IPS-NIHi11 (cell line): ENCODE measurements around the gene USP3.

Experiments
- DNase-seq: peaks from one replicate; pipeline ENCODE4 v3.0.0; 2012; ENCODE audit warnings: mixed read lengths, low spot score

USP3 gene, protein sequence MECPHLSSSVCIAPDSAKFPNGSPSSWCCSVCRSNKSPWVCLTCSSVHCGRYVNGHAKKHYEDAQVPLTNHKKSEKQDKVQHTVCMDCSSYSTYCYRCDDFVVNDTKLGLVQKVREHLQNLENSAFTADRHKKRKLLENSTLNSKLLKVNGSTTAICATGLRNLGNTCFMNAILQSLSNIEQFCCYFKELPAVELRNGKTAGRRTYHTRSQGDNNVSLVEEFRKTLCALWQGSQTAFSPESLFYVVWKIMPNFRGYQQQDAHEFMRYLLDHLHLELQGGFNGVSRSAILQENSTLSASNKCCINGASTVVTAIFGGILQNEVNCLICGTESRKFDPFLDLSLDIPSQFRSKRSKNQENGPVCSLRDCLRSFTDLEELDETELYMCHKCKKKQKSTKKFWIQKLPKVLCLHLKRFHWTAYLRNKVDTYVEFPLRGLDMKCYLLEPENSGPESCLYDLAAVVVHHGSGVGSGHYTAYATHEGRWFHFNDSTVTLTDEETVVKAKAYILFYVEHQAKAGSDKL

DNA sequence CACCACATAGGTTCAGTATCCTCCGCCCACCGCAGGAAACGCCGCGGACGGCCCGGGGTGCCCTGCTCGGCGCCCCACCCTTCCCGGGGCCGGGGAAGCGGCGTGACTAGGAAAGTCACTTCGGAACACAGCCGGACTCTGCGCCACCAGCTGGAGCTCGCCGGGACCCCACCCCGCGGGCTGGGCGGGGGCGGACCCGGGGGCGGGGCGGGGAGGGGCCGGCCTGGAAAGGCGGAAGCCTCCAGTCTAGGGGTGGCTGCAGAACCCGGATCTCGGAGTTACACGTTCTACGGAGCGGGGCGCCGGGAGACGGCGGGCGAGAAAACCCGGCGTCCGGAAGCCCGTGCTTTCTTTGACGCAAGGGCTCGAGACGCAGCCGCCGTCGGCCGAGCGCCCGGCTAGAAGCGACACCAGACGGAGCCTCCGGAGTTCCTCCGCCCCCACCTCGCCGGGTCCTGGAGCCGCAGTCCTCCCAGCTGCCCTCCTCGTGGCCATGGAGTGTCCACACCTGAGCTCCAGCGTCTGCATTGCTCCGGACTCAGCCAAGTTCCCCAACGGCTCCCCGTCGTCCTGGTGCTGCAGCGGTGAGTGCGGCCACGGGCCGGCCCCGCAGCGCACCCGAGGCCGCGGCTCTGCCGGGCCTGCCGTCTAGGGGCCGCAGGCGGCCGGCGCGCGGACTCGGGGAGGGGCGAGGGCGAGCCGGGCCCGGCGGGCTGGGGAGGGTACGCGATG is at the start of gene USP3:
Gene USP3, plus strand, starts transcription at position 347 of the 732 bp plus-strand sequence. Its CDS starts 147 bp downstream, at position 494.
- DNase-seq: peak; percentile 88

DNA sequence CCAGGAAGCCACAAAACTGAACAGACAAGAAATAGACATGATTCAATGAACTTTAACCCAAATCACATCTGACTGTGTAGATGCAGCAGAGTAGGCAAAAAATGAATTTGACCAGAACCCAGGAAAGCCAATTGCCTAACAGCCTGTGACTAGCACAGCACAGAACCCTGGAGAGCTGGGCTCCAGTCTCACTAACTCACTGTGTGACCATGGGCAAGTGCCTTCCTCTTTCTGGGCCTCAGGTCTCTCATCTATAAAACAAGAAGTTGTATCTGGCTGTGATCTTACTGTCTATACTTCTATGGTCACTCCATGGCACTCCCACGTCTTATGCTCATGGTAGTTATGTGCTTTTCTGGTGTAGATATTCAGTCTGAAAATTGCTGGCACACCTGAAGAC is 48.1 kb upstream of the USP3 start:
- no peak for DNase-seq

DNA sequence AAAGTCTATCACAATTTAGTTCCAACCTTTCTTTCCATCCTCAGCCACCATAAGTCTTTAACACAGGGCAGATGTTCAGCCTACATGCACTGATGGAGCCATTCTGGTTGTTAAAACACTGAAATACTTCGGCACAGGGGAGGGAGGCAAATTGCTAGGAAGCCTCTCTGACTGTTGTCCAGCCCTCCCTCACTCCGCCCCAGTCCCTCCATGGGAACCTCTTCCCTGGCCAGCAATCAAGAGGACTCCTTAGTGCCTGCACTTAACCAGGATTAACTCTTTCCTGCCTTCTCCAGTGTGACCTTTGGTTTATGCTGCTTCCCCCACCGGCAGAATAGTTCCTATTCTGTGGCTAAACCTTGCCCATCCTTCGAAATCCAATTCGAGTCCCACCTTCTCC is 47.0 kb upstream of the USP3 start:
- no peak for DNase-seq

DNA sequence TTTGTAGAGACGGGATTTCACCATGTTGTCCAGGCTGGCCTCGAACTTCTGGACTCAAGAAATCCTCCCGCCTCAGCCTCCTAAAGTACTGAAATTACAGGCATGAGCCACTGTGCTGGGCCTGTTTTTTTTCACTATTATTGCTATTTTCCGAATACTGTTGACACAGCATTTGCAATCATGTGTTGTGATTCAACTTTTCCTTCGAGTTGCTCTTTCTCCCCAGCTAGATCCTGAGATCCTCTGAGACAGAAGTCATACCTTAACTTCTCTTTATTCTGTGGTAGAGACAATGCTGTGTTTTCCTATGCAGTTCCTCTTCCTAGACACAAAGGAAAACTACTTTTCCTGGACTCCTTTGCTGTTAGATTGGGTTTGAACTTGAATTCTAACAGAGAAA is 46.4 kb upstream of the USP3 start:
- no peak for DNase-seq

- no peak for DNase-seq
These were observed 45.5 kb upstream of the USP3 start for GRCh38 chr15:63458794-63459395.

GRCh38 chr15:63460210-63461155 is 43.9 kb upstream of the USP3 start:
- no peak for DNase-seq

DNA sequence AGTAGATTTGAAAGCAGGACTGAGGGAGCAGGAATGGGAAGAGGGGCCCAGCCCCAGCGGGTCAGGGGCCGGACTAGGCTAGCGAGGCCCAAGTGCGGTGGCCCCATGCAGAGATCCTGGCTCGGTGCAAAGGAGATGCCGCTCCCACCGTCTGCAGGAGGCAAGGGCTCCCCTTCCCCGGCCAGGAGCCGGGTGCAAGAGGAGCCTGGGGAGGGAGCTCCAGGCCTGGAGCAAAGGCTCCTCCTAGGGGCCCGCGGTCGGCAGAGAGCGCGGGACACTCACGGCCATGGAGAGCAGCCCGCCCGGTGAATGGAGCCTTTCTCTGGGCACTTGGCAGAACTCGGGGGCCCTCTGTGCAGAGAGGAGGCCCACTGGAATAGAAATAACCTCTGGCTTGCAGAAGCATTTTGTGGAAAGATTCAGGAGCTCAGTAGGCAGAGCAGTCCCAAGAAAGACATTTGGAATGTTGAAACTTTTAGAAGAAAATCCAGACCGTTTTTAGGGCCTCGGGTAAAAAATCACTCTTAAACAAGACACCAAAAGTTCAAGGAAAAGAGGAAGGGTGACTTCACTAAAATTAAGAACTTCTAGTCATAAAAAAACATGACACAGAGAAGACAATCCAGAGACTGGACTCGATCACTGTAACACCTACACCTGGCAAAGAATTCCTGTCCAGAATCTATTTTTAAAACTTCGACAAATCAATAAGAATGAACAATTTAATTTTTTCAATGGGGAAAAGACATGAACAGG is 43.0 kb upstream of the USP3 start:
- peak; percentile 78 for DNase-seq

GRCh38 chr15:63462088-63462487 is 42.3 kb upstream of the USP3 start:
- DNase-seq: no peak

DNA sequence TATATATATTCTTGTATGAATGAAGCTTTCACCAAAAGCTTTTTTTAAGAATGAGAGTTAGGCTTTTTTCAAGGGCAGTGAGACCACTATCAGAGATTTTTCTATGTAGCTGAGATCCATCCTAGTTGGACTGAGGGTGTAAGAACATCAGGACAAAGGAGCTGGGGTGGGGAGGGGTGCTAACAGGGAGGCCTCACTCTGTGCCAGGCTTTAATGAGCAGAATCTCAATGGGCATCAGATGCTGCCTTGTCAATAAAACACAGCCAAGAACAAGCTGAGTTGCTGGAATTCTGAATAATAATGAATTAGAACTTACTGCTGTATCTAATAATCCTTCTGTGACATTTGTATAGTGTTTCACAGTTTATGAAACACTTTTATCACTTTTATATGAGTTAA is 41.4 kb upstream of the USP3 start:
- DNase-seq: no peak

GRCh38 chr15:63463793-63464192 is 40.6 kb upstream of the USP3 start:
- DNase-seq: no peak

GRCh38 chr15:63465104-63465503 is 39.3 kb upstream of the USP3 start:
- DNase-seq: no peak

- DNase-seq: peak; percentile 81
These were observed 37.8 kb upstream of the USP3 start for GRCh38 chr15:63466378-63467192.

DNA sequence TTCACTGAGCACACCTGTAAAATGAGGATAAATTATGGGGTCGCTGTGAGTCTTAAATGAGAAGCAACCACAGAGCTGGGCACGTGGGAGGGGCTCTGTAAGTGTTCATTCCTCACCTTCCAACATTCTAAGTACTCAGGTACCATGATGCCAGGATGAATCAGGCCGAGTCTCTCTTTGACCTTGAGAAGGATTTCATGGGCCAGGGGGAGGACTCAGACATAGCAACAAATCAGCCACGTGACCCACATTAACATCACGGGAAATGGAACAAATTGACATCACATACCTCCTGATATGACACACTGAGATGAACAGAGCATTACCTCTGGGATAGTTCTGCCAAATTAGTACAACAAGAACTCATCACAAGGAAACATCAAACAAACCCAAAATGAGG is 35.2 kb upstream of the USP3 start:
- DNase-seq: no peak

DNA sequence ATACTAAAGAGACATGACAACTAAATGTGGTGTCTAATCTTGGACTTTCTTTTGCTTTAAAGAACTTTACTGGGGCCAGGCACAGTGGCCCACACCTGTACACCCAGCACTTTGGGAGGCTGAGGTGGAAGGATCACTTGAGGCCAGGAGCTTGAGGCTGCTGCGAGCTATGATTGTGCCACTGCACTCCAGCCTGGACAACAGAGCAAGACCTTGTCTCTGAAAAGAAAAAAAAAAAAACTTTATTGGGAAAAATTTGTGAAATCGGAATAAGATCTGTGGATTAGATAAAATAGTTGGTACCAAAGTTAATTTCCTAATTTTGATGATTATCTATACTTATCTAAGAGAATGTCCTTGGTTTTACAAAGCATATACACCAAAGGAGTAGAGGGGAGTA is 34.4 kb upstream of the USP3 start:
- DNase-seq: no peak

GRCh38 chr15:63473007-63473748 is 31.2 kb upstream of the USP3 start:
- no peak for DNase-seq

GRCh38 chr15:63473749-63473998 is 30.7 kb upstream of the USP3 start:
- DNase-seq: no peak

- DNase-seq: peak; percentile 53
These were observed 30.2 kb upstream of the USP3 start for GRCh38 chr15:63473999-63474809.

GRCh38 chr15:63474810-63475316 is 29.5 kb upstream of the USP3 start:
- DNase-seq: no peak

- no peak for DNase-seq
These were observed 28.7 kb upstream of the USP3 start for GRCh38 chr15:63475707-63476106.
